ENCODE data around the gene CLSTN2. TPM values are rescaled to one million over a fixed set of nuclear protein-coding genes. Genes with fewer than 3 reads are reported as not detected.

CLSTN2 gene
- total RNA-seq, 1 donor from 2014 or later, result 12.9 TPM

DNA sequence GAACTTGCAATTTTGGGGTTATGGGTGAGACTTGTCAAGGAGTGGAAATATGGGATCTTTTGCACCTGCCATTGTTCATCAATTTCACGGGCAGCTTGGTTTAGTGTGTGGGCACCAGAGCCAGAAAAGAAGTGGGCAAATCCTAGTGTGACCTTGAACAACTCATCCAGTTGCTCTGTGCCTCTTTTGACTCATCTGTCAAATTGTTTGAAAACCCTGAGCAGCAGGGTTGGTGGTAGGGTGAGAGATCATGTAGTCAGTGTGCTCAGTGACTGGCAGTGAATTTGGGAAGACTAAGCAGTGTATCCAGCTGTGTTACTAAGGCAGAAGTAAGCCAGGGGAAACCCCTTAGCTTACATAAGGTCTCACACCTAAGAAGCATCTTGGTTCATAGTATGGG, 449.9 kb downstream of the CLSTN2 start:
- TF ChIP-seq, protein P1, sequence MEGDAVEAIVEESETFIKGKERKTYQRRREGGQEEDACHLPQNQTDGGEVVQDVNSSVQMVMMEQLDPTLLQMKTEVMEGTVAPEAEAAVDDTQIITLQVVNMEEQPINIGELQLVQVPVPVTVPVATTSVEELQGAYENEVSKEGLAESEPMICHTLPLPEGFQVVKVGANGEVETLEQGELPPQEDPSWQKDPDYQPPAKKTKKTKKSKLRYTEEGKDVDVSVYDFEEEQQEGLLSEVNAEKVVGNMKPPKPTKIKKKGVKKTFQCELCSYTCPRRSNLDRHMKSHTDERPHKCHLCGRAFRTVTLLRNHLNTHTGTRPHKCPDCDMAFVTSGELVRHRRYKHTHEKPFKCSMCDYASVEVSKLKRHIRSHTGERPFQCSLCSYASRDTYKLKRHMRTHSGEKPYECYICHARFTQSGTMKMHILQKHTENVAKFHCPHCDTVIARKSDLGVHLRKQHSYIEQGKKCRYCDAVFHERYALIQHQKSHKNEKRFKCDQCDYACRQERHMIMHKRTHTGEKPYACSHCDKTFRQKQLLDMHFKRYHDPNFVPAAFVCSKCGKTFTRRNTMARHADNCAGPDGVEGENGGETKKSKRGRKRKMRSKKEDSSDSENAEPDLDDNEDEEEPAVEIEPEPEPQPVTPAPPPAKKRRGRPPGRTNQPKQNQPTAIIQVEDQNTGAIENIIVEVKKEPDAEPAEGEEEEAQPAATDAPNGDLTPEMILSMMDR (conservative IDR thresholded peaks at IDR 0.05), result no peak
- Mint-ChIP-seq H3K4me1 (ENCODE audit: unreplicated experiment) (no peaks in the 10 kb centered on the region), H3K4me3 (no peak overlapping the region), H3K27ac (no peak overlapping the region), H3K27me3 (no peaks in the 10 kb centered on the region), H3K36me3 (no peaks in the 10 kb centered on the region), H3K9me3 (no peaks in the 10 kb centered on the region)
- DNase-seq (ENCODE audit: extremely low spot score, unreplicated experiment), result no peak

DNA sequence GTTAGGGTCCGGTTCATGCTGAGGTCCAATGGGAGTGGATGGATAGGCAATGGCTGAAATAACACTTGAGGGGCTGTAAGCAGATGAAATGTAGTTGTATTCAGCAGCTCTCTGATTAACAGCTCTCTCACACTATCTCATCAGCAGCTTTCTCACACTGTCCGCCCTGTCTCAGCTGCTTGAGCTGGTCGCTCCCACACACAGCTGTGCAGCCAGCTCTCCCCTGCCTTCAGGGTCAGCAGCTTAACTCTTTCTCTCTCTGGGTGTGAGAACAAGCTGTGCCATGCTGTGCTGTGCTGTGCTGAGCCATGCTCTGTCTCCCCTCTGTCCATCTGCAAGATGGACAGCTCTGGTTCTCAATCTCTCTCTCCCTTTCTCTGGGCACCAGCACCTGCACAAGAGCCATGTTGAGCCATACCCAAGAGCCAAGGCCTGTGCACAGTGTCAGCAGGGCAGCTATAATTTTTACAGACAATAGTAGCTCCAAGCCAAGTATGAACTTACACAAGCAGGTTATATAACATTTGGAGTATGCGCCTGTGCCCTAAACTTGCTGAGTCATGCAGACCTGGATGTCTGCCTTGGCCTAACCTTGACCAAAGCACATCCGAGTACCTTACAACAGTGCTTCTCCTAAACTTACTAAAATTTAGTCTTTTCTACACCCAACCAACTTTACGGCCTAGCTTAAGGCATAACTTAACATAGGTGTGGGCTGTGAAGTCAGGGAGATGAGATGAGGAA, 451.5 kb downstream of the CLSTN2 start:
- TF ChIP-seq, protein P1 (conservative IDR thresholded peaks at IDR 0.05), result no peak
- Mint-ChIP-seq H3K4me3 (no peak overlapping the region), H3K36me3 (no peaks in the 10 kb centered on the region), H3K4me1 (ENCODE audit: unreplicated experiment) (peaks cover 3% of the 10 kb centered on the region), H3K27me3 (no peaks in the 10 kb centered on the region), H3K9me3 (no peaks in the 10 kb centered on the region), H3K27ac (peak overlapping the region; percentile 5)
- no peak for DNase-seq (ENCODE audit: extremely low spot score, unreplicated experiment)

DNA sequence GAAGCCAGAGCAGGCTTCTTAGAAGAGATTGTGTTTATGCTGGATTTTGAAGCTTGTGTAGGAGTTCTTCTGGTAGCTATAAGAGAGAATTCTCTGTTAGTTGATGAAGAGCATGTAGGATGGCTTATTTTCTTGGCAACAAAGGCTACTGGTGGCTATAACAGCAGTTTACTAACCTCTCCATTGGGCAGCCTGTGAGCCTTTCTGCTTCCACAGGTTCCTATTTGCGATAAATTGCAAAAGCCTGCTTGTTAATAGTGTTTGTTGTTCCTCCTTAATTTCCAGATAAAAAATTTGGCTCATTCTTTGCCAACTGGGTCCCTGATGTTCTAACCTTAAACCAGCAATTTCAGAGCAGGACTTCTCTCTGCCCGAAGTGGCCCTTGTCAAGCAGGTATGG, 452.3 kb downstream of the CLSTN2 start:
- Mint-ChIP-seq H3K36me3 (no peaks in the 10 kb centered on the region), H3K4me3 (no peak overlapping the region), H3K9me3 (no peaks in the 10 kb centered on the region), H3K27ac (no peak overlapping the region), H3K27me3 (no peaks in the 10 kb centered on the region), H3K4me1 (ENCODE audit: unreplicated experiment) (peaks cover 3% of the 10 kb centered on the region)
- TF ChIP-seq, protein P1 (conservative IDR thresholded peaks at IDR 0.05), result no peak
- no peak for DNase-seq (ENCODE audit: extremely low spot score, unreplicated experiment)

DNA sequence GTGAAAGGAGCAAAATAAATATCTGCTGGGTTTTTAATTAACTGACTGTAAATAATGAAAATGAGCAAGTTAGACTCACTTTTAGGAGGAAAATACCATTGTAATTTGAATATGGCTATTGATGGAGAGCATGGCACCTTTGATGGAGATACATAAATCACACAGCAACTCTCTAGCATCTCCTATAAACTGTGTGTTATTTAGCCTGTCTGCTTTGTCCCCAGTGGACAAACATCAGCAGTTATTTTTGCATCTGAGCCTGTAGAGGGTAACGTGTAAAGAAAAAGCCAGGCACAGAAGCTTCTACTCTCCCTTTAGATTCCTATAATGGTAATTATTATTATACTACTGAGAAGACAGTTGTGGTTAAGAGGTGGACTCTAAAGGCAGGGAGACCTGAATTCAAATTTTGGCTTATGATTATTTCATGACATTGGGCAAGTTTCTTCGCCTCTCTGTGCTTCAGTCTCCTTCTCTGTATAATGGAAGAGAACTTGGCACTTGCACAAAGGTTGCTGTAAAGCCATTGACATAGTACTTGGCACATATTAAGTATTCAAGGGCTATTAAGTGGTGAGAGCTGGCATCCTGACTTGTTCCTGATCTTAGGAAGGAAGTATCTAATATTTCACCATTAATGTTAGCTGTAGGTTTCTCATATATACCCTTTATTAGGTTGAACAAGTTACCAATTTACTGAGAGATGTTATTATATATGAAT, 453.4 kb downstream of the CLSTN2 start:
- H3K36me3 Mint-ChIP-seq, result no peaks in the 10 kb centered on the region
- no peaks in the 10 kb centered on the region for H3K9me3 Mint-ChIP-seq
- TF ChIP-seq, protein P1 (conservative IDR thresholded peaks at IDR 0.05), result no peak
- H3K27me3 Mint-ChIP-seq, result no peaks in the 10 kb centered on the region
- H3K27ac Mint-ChIP-seq, result no peak overlapping the region
- no peak overlapping the region for H3K4me3 Mint-ChIP-seq
- peaks cover 3% of the 10 kb centered on the region for H3K4me1 Mint-ChIP-seq (ENCODE audit: unreplicated experiment)
- DNase-seq (ENCODE audit: extremely low spot score, unreplicated experiment), result no peak

DNA sequence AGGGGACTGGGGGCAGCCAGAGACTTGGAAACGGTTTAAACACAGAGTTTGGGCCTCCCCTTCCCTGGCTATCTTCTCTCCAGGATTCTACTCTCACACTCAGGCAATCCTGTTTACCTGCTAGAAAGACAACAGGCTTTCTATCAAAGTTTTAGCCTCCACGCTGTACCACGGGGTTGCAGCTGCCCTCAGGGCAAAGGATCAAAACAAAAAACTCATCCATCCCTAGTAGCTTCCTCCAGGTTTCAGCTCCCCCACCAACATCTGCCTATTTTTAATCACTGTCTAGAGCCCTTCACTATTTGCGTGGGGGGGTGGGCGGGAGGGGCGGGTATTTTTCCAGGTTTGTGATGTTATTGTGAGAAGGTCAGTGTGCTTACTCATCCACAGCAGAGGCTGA, 456.1 kb downstream of the CLSTN2 start:
- TF ChIP-seq, protein P1 (conservative IDR thresholded peaks at IDR 0.05), result no peak
- peaks cover 3% of the 10 kb centered on the region for H3K4me1 Mint-ChIP-seq (ENCODE audit: unreplicated experiment)
- no peaks in the 10 kb centered on the region for H3K36me3 Mint-ChIP-seq
- H3K27ac Mint-ChIP-seq, result no peak overlapping the region
- H3K4me3 Mint-ChIP-seq, result no peak overlapping the region
- no peaks in the 10 kb centered on the region for H3K27me3 Mint-ChIP-seq
- no peaks in the 10 kb centered on the region for H3K9me3 Mint-ChIP-seq
- no peak for DNase-seq (ENCODE audit: extremely low spot score, unreplicated experiment)
